B cell (primary cell): Measurements from ENCODE around the gene LONP1. TPM values are rescaled to one million over a fixed set of nuclear protein-coding genes. Genes with fewer than 3 reads are reported as not detected.

Experiments used
- ATAC-seq: fragments of 200-7000 bp; cut with Tn5 transposase; one replicate; pipeline ENCODE4 v1.10.0; 2021; ENCODE audit warnings: low read depth, mild to moderate bottlenecking, moderate number of reproducible peaks, moderate library complexity
- CTCF ChIA-PET: fragments of 350-600 bp; sonication (Branson Sonifier 250); formaldehyde crosslinking; loops from one replicate; lab custom pipeline; 2021; ENCODE audit warnings: antibody characterized with exemption, inconsistent platforms; lab: Charles Lee
- POLR2A ChIA-PET: fragments of 350-600 bp; sonication (Branson Sonifier 250); formaldehyde crosslinking; loops from one replicate; lab custom pipeline; 2021; ENCODE audit warnings: antibody characterized with exemption; lab: Charles Lee
- DNase-seq: peaks from one replicate; pipeline ENCODE4 v3.0.0; 2013
- H2AFZ ChIP-seq: 2 replicates; pipeline ENCODE4 v1.6.1; 2012; ENCODE audit warnings: mild to moderate bottlenecking, low read depth, low read length; ENCODE audit not compliant: insufficient read depth, poor library complexity, severe bottlenecking
- H3K27ac ChIP-seq, 2 donors: 1 replicate in 1 of 2; 2 replicates in 1 of 2; pipeline ENCODE4 v1.5.1; 2012 to 2013; ENCODE audit warnings: low read length in 2 of 2, mild to moderate bottlenecking in 2 of 2, moderate library complexity in 1 of 2
- H3K27me3 ChIP-seq, 4 experiments: fragments of 200-600 bp in 1 of 4; sonication (generic) in 1 of 4; replicated peaks in 1 of 4; 1 replicate in 2 of 4; 2 replicates in 2 of 4; pipeline versions ENCODE4 v1.6.1 to v1.7.0; 2013 to 2016; ENCODE audit warnings: low read length in 3 of 4, mild to moderate bottlenecking in 2 of 4, mixed read lengths in 1 of 4, moderate library complexity in 1 of 4; ENCODE audit not compliant: insufficient read depth in 4 of 4, control insufficient read depth in 3 of 4; ENCODE audit errors: control extremely low read depth in 1 of 4
- H3K36me3 ChIP-seq, 2 experiments: replicated peaks in 1 of 2; 1 replicate in 1 of 2; 2 replicates in 1 of 2; pipeline versions ENCODE4 v1.6.1 to v1.7.1; 2013; ENCODE audit warnings: low read length in 1 of 2; ENCODE audit not compliant: insufficient read depth in 2 of 2, control insufficient read depth in 1 of 2; ENCODE audit errors: control extremely low read depth in 1 of 2, extremely low read depth in 1 of 2
- H3K4me1 ChIP-seq, 2 donors: fragments of 200-600 bp in 1 of 2; sonication (generic) in 1 of 2; 1 replicate in 1 of 2; 2 replicates in 1 of 2; pipeline versions ENCODE4 v1.5.1 to v1.6.1; 2013 to 2017; ENCODE audit warnings: low read length in 2 of 2; ENCODE audit not compliant: control insufficient read depth in 2 of 2, insufficient read depth in 2 of 2
- H3K4me2 ChIP-seq: replicated peaks from 2 replicates; pipeline ENCODE3; 2012; ENCODE audit warnings: mild to moderate bottlenecking, low read depth, low read length; ENCODE audit not compliant: poor library complexity, severe bottlenecking
- H3K4me3 ChIP-seq, 5 experiments: fragments of 200-600 bp in 1 of 5; sonication (generic) in 1 of 5; 1 replicate in 3 of 5; 2 replicates in 2 of 5; pipeline versions ENCODE4 v1.5.1 to v1.7.0; 2011 to 2016; ENCODE audit warnings: low read length in 4 of 5, mild to moderate bottlenecking in 4 of 5, low read depth in 2 of 5, control low read depth in 1 of 5, moderate library complexity in 1 of 5; ENCODE audit not compliant: insufficient read depth in 1 of 5; ENCODE audit errors: control extremely low read depth in 1 of 5, extremely low read depth in 1 of 5
- H3K79me2 ChIP-seq: fragments of 200-600 bp; sonication (generic); one replicate; pipeline ENCODE4 v1.6.0; 2016; ENCODE audit warnings: low read length; ENCODE audit not compliant: control insufficient read depth, insufficient read depth
- H3K9ac ChIP-seq: fragments of 200-600 bp; sonication (generic); 2 replicates; pipeline ENCODE4 v1.6.1; 2017; ENCODE audit warnings: mild to moderate bottlenecking, low read length, moderate library complexity
- H3K9me3 ChIP-seq, 3 donors: one replicate each; pipeline versions ENCODE4 v1.6.1 to v1.7.1; 2013; ENCODE audit warnings: low read length in 2 of 3; ENCODE audit not compliant: control insufficient read depth in 2 of 3, insufficient read depth in 1 of 3; ENCODE audit errors: control extremely low read depth in 1 of 3
- H4K20me1 ChIP-seq: 2 replicates; pipeline ENCODE4 v1.6.0; 2012; ENCODE audit warnings: mild to moderate bottlenecking, low read length; ENCODE audit not compliant: insufficient read depth, control insufficient read depth, poor library complexity, severe bottlenecking
- H3K27ac Mint-ChIP-seq: one replicate; pipeline ENCODE4 v1.8.0; 2021; ENCODE audit warnings: mixed read lengths
- H3K27me3 Mint-ChIP-seq: one replicate; pipeline ENCODE4 v1.8.0; 2021; ENCODE audit warnings: mixed read lengths
- H3K4me1 Mint-ChIP-seq: one replicate; pipeline ENCODE4 v1.8.0; 2021; ENCODE audit warnings: mixed read lengths
- H3K4me3 Mint-ChIP-seq: one replicate; pipeline ENCODE4 v1.8.0; 2021; ENCODE audit warnings: mixed read lengths
- H3K9me3 Mint-ChIP-seq: one replicate; pipeline ENCODE4 v1.8.0; 2022; ENCODE audit warnings: mixed read lengths; ENCODE audit not compliant: insufficient read depth
- EZH2 ChIP-seq: IDR thresholded peaks from 2 replicates; pipeline ENCODE4 v1.6.1; 2012; ENCODE audit warnings: borderline replicate concordance, low read depth, mild to moderate bottlenecking, moderate library complexity, low read length; ENCODE audit not compliant: insufficient read depth, poor library complexity, severe bottlenecking
- WGBS: methylation state at CpG from one replicate; pipeline ENCODE4 v1.1.5; 2013; ENCODE audit warnings: missing lambda C conversion rate; ENCODE audit not compliant: insufficient coverage; 5-methylcytosine and 5-hydroxymethylcytosine counted together
- intact Hi-C: fragments of 100-400 bp; cut with micrococcal nuclease; formaldehyde crosslinking; loops from one replicate; pipeline ENCODE4 v1.10.0; 2022
- polyA plus RNA-seq: library from polyadenylated mRNA; depleted of rRNA; stranded (reverse); fragments of >200 nt; gene quantifications from 2 replicates; pipeline ENCODE4 v1.2.3, GENCODE V29; 2012
- total RNA-seq, 2 donors: library from RNA; stranded (reverse); fragments of 120-200 nt in 1 of 2; gene quantifications; 1 replicate in 1 of 2; 2 replicates in 1 of 2; pipeline versions ENCODE4 v1.2.3 to v1.2.4, GENCODE V29; 2013 to 2022
- TF ChIP-seq, protein P1 (sequence below): fragments of 200-600 bp; IDR thresholded peaks from one replicate; pipeline ENCODE4 v1.8.0; 2022; ENCODE audit warnings: antibody characterized with exemption, mild to moderate bottlenecking

LONP1 gene
- total and polyA plus RNA-seq, 2 donors (not counting 1 experiment from before 2014, with no cell fraction given): 60.1 to 67.2 TPM

DNA sequence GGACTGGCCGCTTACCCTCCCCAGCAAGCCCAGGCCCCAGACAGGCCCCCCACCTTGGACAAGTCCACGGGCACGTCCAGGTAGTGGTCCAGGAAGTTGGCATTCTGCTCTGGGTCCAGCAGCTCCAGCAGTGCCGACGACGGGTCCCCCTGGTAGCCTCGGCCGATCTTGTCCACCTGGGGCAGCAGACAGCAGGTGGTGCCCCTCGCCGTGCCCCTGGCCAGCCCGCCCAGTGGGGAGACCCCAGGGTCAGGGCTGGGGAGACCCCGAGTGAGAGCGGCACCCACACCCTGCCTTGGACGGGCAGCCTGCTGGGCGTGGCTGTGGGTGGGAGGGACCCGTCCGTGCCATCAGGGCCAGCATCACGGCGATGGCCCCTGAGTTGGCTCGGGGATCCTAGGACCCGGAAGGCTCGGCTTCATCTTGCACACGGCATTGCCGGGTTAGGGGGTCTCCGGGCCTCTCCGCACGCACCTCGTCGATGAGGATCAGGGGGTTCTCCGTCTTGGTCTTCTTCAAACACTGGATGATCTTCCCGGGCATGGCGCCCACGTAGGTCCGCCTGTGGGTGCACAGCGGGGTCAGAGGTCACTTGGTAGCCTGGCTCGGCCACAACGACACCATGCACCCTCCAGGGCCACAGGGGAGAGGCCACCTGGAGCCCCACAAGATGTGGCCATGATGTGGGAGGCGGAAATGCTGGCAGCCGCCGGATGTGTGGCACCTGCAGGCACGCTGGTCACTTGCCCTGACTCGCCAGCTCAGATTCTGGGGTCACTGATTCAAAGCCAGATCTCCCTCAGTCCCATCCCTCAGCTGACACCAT is 23.5 kb downstream of the LONP1 start:
- Histone ChIP-seq H3K9ac (no peak overlapping the region), H3K4me1 (peaks cover 3 to 8% of the 10 kb centered on the region in 2 donors), H3K36me3 (peaks cover 0 to 70% of the 10 kb centered on the region in 2 experiments), H4K20me1 (peaks cover 85% of the 10 kb centered on the region), H3K27me3 (no peaks in the 10 kb centered on the region), H3K27ac (no peak overlapping the region), H3K9me3 (peaks cover 0 to 2% (median 0%) of the 10 kb centered on the region in 3 donors), H3K79me2 (peaks cover 36% of the 10 kb centered on the region), H3K4me2 (no peak overlapping the region), H2AFZ (no peak overlapping the region), H3K4me3 (no peak overlapping the region)
- Mint-ChIP-seq H3K4me3 (no peak overlapping the region), H3K9me3 (no peaks in the 10 kb centered on the region), H3K27me3 (no peaks in the 10 kb centered on the region), H3K4me1 (peaks cover 15% of the 10 kb centered on the region), H3K27ac (no peak overlapping the region)
- no peak for ATAC-seq
- 93% methylated on average over 42 of the region's 42 CpGs for WGBS
- DNase-seq: peak; percentile 25
- ChIA-PET POLR2A (interaction anchor here (1.0 kb wide), 1 partner anchor 7 kb away, joined by 3 read pairs; no protein-coding TSS in a partner anchor), CTCF (interaction anchor here (0.6 kb wide), 1 partner anchor 13 kb away, joined by 3 read pairs; no protein-coding TSS in a partner anchor)
- intact Hi-C loops: no loop called here
- no peak for TF ChIP-seq EZH2
- TF ChIP-seq, protein P1, sequence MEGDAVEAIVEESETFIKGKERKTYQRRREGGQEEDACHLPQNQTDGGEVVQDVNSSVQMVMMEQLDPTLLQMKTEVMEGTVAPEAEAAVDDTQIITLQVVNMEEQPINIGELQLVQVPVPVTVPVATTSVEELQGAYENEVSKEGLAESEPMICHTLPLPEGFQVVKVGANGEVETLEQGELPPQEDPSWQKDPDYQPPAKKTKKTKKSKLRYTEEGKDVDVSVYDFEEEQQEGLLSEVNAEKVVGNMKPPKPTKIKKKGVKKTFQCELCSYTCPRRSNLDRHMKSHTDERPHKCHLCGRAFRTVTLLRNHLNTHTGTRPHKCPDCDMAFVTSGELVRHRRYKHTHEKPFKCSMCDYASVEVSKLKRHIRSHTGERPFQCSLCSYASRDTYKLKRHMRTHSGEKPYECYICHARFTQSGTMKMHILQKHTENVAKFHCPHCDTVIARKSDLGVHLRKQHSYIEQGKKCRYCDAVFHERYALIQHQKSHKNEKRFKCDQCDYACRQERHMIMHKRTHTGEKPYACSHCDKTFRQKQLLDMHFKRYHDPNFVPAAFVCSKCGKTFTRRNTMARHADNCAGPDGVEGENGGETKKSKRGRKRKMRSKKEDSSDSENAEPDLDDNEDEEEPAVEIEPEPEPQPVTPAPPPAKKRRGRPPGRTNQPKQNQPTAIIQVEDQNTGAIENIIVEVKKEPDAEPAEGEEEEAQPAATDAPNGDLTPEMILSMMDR: no peak

DNA sequence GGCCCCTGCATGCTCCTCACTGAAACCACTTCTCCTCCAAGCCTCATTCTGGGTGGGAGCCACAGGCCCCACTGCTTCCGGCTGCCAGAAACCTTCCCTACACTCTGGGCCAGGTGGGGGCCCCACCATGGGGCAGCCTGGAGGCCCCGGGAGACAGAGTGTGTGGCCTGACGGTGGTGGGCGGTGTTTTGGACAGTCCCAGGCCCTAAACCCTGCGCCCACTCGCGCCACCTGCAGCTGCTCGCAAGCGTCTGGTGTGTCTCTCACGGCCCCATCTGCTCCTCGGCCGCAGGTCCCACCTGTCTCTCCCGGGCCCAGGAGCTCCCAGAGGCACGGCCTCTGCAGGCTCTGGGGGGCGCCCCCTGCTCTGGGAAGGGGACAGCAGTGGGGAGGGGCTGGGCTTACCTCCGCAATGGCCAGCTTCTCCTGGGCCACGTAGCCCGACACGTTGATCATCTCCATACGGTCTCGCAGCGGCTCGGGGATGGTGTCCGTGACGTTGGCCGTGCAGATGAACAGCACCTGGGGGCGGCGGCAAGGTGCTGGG is 24.2 kb downstream of the LONP1 start:
- no peak overlapping the region for H3K4me2 ChIP-seq
- Mint-ChIP-seq H3K4me3 (no peak overlapping the region), H3K27me3 (no peaks in the 10 kb centered on the region), H3K4me1 (peaks cover 22% of the 10 kb centered on the region), H3K27ac (peak overlapping the region; percentile 20), H3K9me3 (no peaks in the 10 kb centered on the region)
- DNase-seq (no peak), ATAC-seq (no peak)
- H3K9me3 ChIP-seq: no peaks in the 10 kb centered on the region
- H3K9ac ChIP-seq: no peak overlapping the region
- peaks cover 3 to 15% of the 10 kb centered on the region in 2 donors for H3K4me1 ChIP-seq
- H3K36me3 ChIP-seq: peaks cover 0 to 69% of the 10 kb centered on the region in 2 experiments
- H3K4me3 ChIP-seq: no peak overlapping the region
- H3K27ac ChIP-seq: no peak overlapping the region
- no peak overlapping the region for H2AFZ ChIP-seq
- peaks cover 39% of the 10 kb centered on the region for H3K79me2 ChIP-seq
- intact Hi-C loops: no loop called here
- ChIA-PET CTCF (no interaction called here), POLR2A (interaction anchor here (0.8 to 1.0 kb wide), 2 partner anchors 8 to 9 kb away, joined by 3 to 4 read pairs; no protein-coding TSS in a partner anchor)
- no peaks in the 10 kb centered on the region for H3K27me3 ChIP-seq
- peaks cover 89% of the 10 kb centered on the region for H4K20me1 ChIP-seq
- WGBS: 78% methylated on average over 28 of the region's 28 CpGs
- TF ChIP-seq EZH2: no peak
- TF ChIP-seq, protein P1: no peak
